Measurements from ENCODE around the gene USB1.

Gene USB1

GRCh38 chr16:58000706-58001676 lies at the start of gene USB1:
USB1 (plus strand) TSS chr16:58001407; CDS start chr16:58001484, 77 bp downstream.
- DNase-seq: peak; percentile 86 to 87

GRCh38 chr16:57952909-57953308 lies 48.3 kb upstream of the USB1 start:
- DNase-seq: no peak

DNA sequence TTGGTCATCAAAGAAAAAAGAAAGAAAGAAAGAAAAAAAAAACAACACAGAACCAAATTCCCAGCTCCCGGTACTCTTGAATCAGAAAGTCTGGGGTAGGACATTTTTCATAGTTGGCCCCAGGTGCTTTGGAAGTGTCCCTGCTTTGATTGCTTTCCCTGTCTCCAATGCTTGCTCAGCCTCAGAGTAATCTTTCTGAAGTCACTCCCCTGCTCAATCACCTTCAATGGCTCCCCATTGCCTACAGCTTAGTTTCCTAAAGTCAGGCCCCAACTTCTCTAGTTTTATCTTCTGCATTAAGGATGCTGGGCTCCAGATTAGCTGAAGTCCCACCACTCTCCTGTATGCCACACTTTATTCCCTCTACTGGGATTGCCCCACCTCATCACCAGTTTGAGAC lies 47.4 kb upstream of the USB1 start:
- DNase-seq: no peak

DNA sequence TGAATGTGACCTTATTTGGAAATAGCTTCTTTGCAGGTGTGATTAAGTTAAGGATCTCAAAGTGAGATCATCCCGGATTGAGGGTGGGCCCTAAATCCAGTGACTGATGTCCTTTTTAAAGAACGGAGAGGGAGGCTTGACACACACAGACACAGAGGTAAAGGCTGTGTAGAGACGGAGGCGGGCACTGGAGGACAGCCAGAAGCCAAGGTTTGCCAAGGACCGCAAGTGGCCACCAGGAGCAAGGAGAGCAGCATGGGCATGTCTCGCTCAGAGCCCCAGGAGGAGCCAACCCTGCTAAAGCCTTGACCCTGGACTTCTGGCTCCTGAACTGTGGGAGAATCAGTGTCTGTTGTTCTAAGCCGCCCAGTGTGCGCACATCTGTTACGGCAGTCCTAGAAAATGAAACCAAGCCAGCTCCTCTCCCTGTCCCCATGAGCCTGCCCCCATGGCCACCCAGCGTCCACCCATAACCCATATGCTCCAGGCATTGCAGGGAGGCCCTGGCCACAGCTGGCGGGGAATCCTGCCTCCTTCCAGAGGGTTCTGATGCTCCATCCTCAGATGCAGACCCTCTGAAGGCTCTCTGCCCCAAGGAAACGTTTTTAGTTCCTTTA lies 45.5 kb upstream of the USB1 start:
- DNase-seq: no peak

DNA sequence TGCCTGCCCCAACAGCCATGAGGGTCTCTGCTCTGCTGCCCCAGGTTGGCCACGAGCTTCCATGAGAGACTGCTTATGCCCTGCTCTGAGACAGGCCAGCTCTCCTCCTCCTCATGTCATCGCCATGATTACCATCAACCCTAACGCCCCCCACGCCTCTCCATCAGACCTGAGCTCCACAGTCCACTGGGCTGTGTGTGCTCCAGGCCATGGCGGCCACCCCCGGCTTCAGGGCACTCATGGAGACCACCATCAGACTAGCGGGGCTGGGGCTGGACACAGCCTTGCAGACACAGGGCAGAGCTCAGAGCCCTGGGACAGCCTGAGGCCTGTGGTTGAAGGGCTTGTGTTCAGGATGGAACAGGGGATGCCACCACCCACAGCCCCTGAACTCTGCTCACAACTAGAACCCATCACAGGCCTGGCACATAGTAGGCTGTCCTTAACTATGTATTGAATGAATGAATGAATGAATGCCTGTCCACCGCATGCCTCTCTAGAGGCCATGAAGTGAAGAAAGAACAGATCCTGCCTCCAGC lies 44.9 kb upstream of the USB1 start:
- DNase-seq: no peak

- no peak for DNase-seq
These were observed 44.1 kb upstream of the USB1 start for GRCh38 chr16:57956924-57957672.

DNA sequence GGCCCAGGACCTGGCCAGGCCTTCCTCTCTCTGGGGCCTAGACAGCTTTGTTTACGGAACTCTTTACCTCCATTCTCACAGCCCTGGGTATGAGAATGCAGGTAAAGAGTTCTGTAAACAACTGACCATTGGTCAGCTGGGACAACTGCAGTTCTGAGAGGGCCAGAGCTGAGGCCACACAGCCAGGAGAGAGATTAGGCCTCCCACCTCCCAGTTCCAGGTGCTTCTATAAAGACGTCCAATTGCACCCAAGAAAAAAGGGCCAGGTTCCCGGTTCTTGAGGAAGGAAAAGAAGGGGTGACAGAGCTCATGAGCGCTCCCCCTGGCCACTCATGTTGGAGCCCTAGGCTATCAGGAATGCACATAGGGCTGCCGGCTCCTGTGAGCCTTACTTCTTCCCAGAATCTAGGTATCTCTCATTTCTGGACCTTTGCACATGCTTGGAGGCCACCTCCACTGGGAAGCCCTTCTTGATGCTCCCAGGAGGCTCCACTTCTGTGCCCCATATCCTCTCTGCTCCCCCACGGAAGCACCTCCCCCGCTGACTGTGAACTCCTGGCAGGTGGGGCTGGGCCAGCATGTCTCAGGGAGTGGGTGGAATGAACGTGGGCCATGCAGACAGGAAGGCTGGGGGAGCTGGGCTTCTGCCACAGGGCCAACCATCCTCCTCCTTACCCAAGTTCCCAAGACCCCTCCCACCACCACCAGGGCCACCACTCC lies 43.4 kb upstream of the USB1 start:
- no peak for DNase-seq

DNA sequence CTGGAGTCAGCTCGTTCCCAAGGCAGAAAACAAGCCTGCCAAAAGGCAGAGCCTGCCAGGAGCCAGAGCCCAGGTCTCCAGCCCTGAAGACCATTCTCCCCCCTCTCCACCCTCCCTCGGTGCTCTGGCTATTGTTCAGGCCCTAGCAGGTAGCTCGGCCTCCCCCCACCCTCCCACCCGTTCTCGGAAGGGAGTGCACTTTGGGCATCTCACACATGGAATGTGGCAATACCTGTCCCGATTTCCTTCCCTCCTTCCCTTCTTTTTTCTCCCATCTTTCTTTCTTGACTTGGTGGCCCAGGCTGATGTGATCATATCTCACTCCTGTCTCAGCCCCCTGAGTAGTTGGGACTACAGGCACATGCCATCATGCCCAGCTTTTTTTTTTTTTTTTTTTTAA lies 42.7 kb upstream of the USB1 start:
- DNase-seq: no peak

GRCh38 chr16:57959121-57959520 lies 42.1 kb upstream of the USB1 start:
- DNase-seq: no peak

- no peak for DNase-seq
These were observed 41.4 kb upstream of the USB1 start for GRCh38 chr16:57959804-57960203.

- DNase-seq: no peak
These were observed 40.9 kb upstream of the USB1 start for GRCh38 chr16:57960310-57960709.

DNA sequence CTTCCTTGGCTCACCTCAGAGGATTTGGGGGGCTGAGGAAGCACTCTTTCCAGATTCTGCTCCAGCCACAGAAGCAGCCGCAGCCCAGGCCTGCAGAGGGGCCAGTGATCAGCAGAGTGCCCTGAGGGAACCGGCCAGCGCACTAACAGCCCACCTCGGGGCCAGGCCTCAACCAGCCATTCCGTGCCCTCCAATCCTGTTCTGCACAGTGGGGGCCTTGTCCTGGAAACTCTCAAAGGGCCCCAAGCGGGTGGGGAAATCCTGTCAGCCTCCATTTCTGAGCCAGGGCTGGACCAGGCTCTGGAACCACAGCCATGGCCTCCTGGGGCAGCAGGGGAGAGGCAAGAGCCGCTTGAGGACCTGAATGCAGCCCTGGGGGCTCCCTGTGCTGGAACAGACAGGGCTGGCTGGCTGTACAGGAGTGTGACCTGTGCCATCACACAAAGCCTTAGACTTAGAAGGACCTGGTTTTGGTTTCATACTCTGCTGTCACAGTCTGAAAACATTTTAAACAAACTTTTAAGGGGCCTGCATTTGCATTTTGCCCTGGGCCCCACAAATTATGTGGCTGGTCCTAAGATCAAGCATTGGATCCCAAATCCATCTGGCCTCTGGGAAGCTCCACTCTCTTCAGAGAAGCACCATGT lies 40.3 kb upstream of the USB1 start:
- DNase-seq: no peak

GRCh38 chr16:57961538-57961937 lies 39.7 kb upstream of the USB1 start:
- DNase-seq: no peak

DNA sequence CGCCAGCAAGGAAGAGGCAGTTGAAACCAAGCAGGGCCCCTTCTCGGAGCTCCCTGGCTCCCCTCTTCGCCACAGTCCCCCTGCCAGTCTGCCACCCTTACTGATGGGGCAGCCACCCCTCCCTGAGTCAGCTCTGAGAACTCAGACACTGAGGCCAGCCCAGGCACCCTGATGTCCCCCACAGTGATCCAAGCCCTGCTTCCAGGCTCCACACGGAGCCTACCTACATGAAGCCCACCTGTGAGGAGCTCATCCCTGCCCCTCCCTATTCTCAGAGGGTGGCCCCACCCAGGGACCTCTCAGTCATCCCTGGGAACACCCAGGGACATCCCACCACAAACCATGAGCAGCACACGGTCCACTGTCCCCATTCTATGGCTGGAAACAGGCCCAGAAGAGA lies 39.2 kb upstream of the USB1 start:
- no peak for DNase-seq

DNA sequence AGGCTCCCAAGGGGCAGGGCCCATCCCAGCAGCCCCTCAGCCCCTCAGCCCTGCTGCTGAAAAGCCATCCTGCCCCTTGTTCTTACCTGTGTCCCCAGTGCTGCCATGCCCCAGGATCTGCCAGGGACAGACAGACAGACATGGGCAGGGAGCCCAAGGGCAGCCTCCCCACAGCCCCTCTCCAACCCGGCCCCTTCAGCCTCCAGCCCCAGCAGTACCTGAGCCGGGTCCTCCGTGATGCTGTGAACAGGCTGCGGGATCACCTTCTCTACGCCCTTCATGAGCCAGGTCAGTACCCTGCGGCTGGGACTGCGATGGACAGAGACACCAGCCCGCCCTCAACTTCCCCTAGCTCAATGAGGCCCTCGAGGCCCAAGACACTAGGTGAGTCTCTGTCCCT lies 38.5 kb upstream of the USB1 start:
- no peak for DNase-seq

DNA sequence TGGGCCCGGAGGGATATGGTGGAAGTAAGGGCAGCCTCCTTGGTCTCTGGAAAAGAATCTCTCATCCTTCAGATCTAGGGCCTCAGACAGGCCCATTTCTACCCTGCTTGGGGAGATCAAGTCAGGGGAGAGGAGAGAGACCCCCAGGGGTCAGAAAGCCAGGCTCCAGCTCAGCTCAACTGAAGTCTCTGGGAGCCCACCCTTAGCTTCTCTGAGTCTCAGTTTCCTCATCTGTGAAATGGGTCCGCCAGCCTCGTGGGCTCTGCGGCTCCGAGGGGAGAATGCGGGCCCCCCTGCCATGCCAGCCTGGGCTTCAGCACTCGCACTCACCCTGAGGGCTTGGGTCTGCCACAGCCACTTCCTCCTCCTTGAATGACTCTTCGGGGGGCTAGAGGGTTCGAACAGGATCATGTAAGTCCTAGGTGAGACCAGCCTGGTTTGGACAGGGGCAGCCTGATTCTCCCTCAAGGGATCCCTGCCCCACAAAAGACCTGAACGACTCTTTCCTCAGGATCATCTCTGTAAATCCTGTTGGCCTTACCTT lies 37.0 kb upstream of the USB1 start:
- no peak for DNase-seq

DNA sequence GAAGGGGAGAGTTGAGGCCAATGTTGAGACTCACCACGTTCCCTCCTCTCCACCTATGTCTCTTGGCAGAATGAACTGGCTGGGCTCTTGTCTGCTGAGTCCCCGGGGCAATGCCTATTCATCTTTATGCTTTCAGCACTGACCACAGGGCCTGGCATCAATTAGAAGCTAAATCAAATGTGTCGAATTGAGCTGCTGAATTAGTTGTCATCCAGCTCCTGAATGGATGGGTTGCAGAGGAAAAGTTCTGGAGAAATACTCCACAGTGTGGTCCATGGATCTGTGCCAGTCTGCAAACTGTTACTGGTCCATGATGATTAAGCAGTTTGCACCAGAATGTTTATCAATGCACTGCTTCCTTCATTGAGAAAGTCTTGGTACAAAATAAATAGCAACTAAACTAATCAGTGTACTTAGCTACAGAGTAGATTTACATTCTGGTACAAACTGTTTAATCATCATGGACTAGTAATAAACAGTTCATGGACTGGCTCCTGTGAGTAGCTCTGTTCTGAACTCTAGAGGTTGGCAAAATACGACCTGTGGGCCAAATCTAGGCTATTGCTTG lies 34.9 kb upstream of the USB1 start:
- DNase-seq: no peak

GRCh38 chr16:57966986-57967385 lies 34.2 kb upstream of the USB1 start:
- no peak for DNase-seq

DNA sequence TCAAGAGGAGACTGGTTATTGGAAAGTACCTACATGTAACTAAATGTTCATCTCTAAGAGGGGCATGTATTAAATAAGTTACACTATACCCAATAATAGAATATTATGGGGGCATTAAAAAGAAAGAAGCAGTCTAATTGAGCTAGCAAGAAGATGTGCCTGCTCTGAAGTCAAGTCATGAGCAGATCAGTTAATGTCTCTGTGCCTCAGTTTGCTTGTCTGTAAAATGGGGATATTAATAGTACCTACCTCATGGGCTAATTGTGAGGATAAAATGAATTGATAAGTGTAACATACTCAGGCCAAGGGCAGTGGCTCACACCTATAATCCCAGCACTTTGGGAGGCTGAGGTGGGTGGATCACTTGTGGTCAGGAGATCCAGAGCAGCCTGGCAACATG lies 33.3 kb upstream of the USB1 start:
- DNase-seq: no peak

DNA sequence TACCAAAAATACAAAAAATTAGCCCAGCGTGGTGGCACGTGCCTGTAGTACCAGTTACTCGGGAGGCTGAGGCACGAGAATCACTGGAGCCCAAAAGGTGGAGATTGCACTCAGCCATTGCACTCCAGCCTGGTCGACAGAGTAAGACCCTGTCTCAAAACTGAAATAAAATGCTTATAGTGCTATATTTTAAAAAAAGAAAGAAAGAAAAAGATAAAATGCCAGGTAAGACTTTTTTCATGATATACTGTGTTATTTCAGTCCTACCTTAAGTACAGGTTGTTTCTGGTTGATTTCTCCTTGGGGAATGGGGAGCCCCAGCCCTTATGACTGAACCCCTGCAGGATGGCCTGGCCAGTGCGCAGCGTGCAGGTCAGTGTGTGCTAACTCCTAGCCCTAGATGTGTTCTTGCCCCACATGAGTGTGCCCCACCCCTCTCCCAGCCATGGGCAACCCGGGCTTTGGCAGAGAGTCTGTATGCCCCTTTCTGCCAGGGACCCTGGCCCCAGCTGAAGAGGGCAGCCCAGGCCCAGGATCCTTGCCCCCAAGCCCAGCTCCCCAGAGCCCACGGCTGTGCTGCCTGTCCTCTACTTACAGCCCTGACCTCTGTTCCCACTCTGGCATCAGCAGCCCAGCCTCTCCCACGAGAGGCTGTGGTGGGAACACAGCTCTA lies 31.6 kb upstream of the USB1 start:
- DNase-seq: no peak

GRCh38 chr16:57970319-57970718 lies 30.9 kb upstream of the USB1 start:
- DNase-seq: no peak

All from CD4-positive, alpha-beta T cell treated with Interleukin-1 beta for 1 hour (primary cell).